HCT116 (cell line): ENCODE results near the gene ZNF335. TPM values are rescaled to one million over a fixed set of nuclear protein-coding genes. Genes with fewer than 3 reads are reported as not detected.

Experiments used
- ATAC-seq: fragments of 200-7000 bp; cut with Tn5 transposase; 2 replicates; pipeline ENCODE4 v1.9.1; 2020; ENCODE audit warnings: mild to moderate bottlenecking, moderate library complexity
- BruUV-seq: library from RNA; stranded (reverse); fragments of 400-500 nt; replicated peaks from 2 replicates; lab custom pipeline; 2021; lab: Mats Ljungman, UMichigan
- CTCF ChIA-PET: fragments of 300-600 bp; sonication (Branson Sonifier 250); formaldehyde crosslinking; loops from one replicate; lab custom pipeline; 2021; ENCODE audit warnings: antibody characterized with exemption; lab: Charles Lee
- POLR2A ChIA-PET: fragments of 300-600, 350-600 bp; sonication (Branson Sonifier 250); formaldehyde crosslinking; loops from one replicate; lab custom pipeline; 2021; ENCODE audit warnings: antibody characterized with exemption; lab: Charles Lee
- RAD21 ChIA-PET, 2 experiments: fragments of 300-600 bp; sonication (Branson Sonifier 250); formaldehyde crosslinking; loops; one replicate each; lab custom pipeline; 2023; ENCODE audit warnings: low total read pairs in 2 of 2; ENCODE audit not compliant: uncharacterized antibody in 2 of 2, unreplicated experiment in 2 of 2, low non-redundant PET in 1 of 2; lab: Charles Lee
- DNase-seq: peaks from one replicate; pipeline ENCODE4 v3.0.0-alpha.2; 2010; ENCODE audit warnings: low read depth, low spot score
- H2AFZ ChIP-seq: fragments of 200-600 bp; shearing (Covaris generic), sonication (generic); 2 replicates; pipeline ENCODE4 v1.6.1; 2017; ENCODE audit warnings: low read depth, mixed run types, mixed read lengths, antibody characterized with exemption, low read length; ENCODE audit not compliant: poor library complexity, severe bottlenecking
- H3K27ac ChIP-seq: 2 replicates; pipeline ENCODE4 v1.5.1; 2012; ENCODE audit warnings: low read depth, low read length
- H3K27me3 ChIP-seq: fragments of 200-600 bp; sonication (generic); 2 replicates; pipeline ENCODE4 v1.6.1; 2016; ENCODE audit warnings: mixed run types, low read length, mixed read lengths; ENCODE audit not compliant: insufficient read depth
- H3K36me3 ChIP-seq, 2 experiments: fragments of 200-500 bp in 1 of 2; fragments of 200-600 bp in 1 of 2; sonication (Bioruptor generic) in 1 of 2; sonication (generic) in 1 of 2; 2 replicates each; pipeline versions ENCODE4 v1.5.1 to v1.6.1; 2014 to 2016; ENCODE audit warnings: low read length in 2 of 2, inconsistent platforms in 1 of 2, mixed read lengths in 1 of 2, mixed run types in 1 of 2; ENCODE audit not compliant: insufficient read depth in 2 of 2, control insufficient read depth in 1 of 2
- H3K4me1 ChIP-seq, 2 experiments: fragments of 200-600 bp in 1 of 2; sonication (generic) in 1 of 2; 2 replicates each; pipeline versions ENCODE4 v1.5.1 to v1.6.1; 2012 to 2017; ENCODE audit warnings: low read length in 2 of 2, inconsistent platforms in 1 of 2, mild to moderate bottlenecking in 1 of 2, mixed read lengths in 1 of 2, mixed run types in 1 of 2, moderate library complexity in 1 of 2; ENCODE audit not compliant: insufficient read depth in 2 of 2, control insufficient read depth in 1 of 2
- H3K4me2 ChIP-seq: fragments of 200-600 bp; sonication (generic); 2 replicates; pipeline ENCODE4 v1.6.1; 2017; ENCODE audit warnings: mixed run types, low read length, mixed read lengths
- H3K4me3 ChIP-seq, 2 experiments: fragments of 200-600 bp in 1 of 2; sonication (generic) in 1 of 2; replicated peaks in 1 of 2; 2 replicates each; pipeline ENCODE4 v1.5.1; 2011 to 2016; ENCODE audit warnings: low read length in 2 of 2, control low read depth in 1 of 2, low read depth in 1 of 2, mild to moderate bottlenecking in 1 of 2, mixed read lengths in 1 of 2, mixed run types in 1 of 2
- H3K79me2 ChIP-seq: fragments of 200-600 bp; sonication (generic); 2 replicates; pipeline ENCODE4 v1.6.1; 2017; ENCODE audit warnings: mild to moderate bottlenecking, mixed run types, low read length, moderate library complexity, mixed read lengths; ENCODE audit not compliant: insufficient read depth
- H3K9ac ChIP-seq: fragments of 200-600 bp; sonication (generic); 2 replicates; pipeline ENCODE4 v1.6.1; 2016; ENCODE audit warnings: low read length, mixed read lengths
- H3K9me2 ChIP-seq: fragments of 200-600 bp; sonication (generic), shearing (Covaris generic); 2 replicates; pipeline ENCODE4 v1.6.1; 2017; ENCODE audit warnings: mixed run types, mild to moderate bottlenecking, moderate library complexity; ENCODE audit not compliant: insufficient read depth
- H3K9me3 ChIP-seq, 2 experiments: fragments of 200-500 bp in 1 of 2; fragments of 200-600 bp in 1 of 2; sonication (Bioruptor generic) in 1 of 2; sonication (generic) in 1 of 2; 2 replicates each; pipeline ENCODE4 v1.6.1; 2014 to 2017; ENCODE audit warnings: low read length in 2 of 2, mixed read lengths in 2 of 2, inconsistent platforms in 1 of 2, low read depth in 1 of 2, mild to moderate bottlenecking in 1 of 2, mixed run types in 1 of 2, moderate library complexity in 1 of 2; ENCODE audit not compliant: control insufficient read depth in 1 of 2, insufficient read depth in 1 of 2
- H4K20me1 ChIP-seq: fragments of 200-600 bp; sonication (generic), shearing (Covaris generic); 2 replicates; pipeline ENCODE4 v1.6.1; 2017; ENCODE audit warnings: mixed run types, mild to moderate bottlenecking, moderate library complexity; ENCODE audit not compliant: insufficient read depth
- CBX3 ChIP-seq: IDR thresholded peaks from 2 replicates; pipeline ENCODE4 v1.6.1; 2012; ENCODE audit warnings: low read depth
- CEBPB ChIP-seq: IDR thresholded peaks from 2 replicates; pipeline ENCODE4 v1.6.1; 2012; ENCODE audit warnings: low read depth
- EGR1 ChIP-seq: IDR thresholded peaks from 2 replicates; pipeline ENCODE4 v1.6.1; 2012; ENCODE audit warnings: low read depth
- ELF1 ChIP-seq: IDR thresholded peaks from 2 replicates; pipeline ENCODE4 v1.6.1; 2012; ENCODE audit warnings: low read depth, borderline replicate concordance
- EZH2 ChIP-seq: fragments of 200-600 bp; sonication (generic); IDR thresholded peaks from 2 replicates; pipeline ENCODE4 v1.6.1; 2017; ENCODE audit warnings: antibody characterized with exemption, mixed run types
- EZH2phosphoT487 ChIP-seq: fragments of 200-600 bp; IDR thresholded peaks from 2 replicates; pipeline ENCODE4 v1.6.1; 2018; ENCODE audit warnings: antibody characterized with exemption, borderline replicate concordance
- JUND ChIP-seq: IDR thresholded peaks from 2 replicates; pipeline ENCODE4 v1.6.1; 2012
- POLR2AphosphoS5 ChIP-seq: IDR thresholded peaks from 2 replicates; pipeline ENCODE4 v1.6.1; 2011; ENCODE audit warnings: mild to moderate bottlenecking, low read depth, low read length, moderate library complexity
- SP1 ChIP-seq: IDR thresholded peaks from 2 replicates; pipeline ENCODE4 v1.6.1; 2012; ENCODE audit warnings: low read depth
- SRF ChIP-seq: IDR thresholded peaks from 2 replicates; pipeline ENCODE4 v1.6.1; 2012; ENCODE audit warnings: low read depth
- TCF7L2 ChIP-seq: IDR thresholded peaks from 2 replicates; pipeline ENCODE4 v1.7.0; 2011; ENCODE audit warnings: borderline replicate concordance, inconsistent platforms; ENCODE audit not compliant: insufficient read depth, insufficient read length; ENCODE audit errors: extremely low read depth
- YY1 ChIP-seq: IDR thresholded peaks from 2 replicates; pipeline ENCODE4 v1.6.1; 2011; ENCODE audit warnings: low read length, low read depth, moderate library complexity, mild to moderate bottlenecking; ENCODE audit not compliant: insufficient replicate concordance; ENCODE audit errors: extremely low read depth
- ZFX ChIP-seq: fragments of 450-650 bp; IDR thresholded peaks from 2 replicates; pipeline ENCODE4 v1.6.1; 2017
- ZNF274 ChIP-seq: fragments of 200-500 bp; sonication (Bioruptor generic); IDR thresholded peaks from 2 replicates; pipeline ENCODE4 v1.6.1; 2014; ENCODE audit warnings: mild to moderate bottlenecking, low read depth, low read length, inconsistent platforms
- intact Hi-C: fragments of 100-400 bp; cut with micrococcal nuclease; formaldehyde crosslinking; loops from 2 replicates; pipeline ENCODE4 v1.10.0; 2022
- total RNA-seq: library from RNA; stranded (reverse); gene quantifications from one replicate; pipeline ENCODE4 v1.2.1, GENCODE V29; 2021; ENCODE audit not compliant: unreplicated experiment
- TF ChIP-seq, protein P1 (sequence below): IDR thresholded peaks from 2 replicates; pipeline ENCODE4 v1.6.1; 2011; ENCODE audit warnings: mild to moderate bottlenecking, low read length, moderate library complexity; ENCODE audit not compliant: insufficient replicate concordance; ENCODE audit errors: extremely low read depth
- TF ChIP-seq, protein P2 (sequence below): IDR thresholded peaks from 2 replicates; pipeline ENCODE4 v1.6.1; 2012
- TF ChIP-seq, protein P3 (sequence below): IDR thresholded peaks from 2 replicates; pipeline ENCODE4 v1.6.1; 2012
- TF ChIP-seq, protein P4 (sequence below), 3 experiments: fragments of 200-600 bp in 1 of 3; sonication (generic) in 1 of 3; IDR thresholded peaks in 2 of 3; conservative IDR thresholded peaks in 1 of 3; 2 replicates each; pipeline ENCODE4 v1.5.1; 2012 to 2017; ENCODE audit warnings: low read depth in 2 of 3, low read length in 2 of 3, antibody characterized with exemption in 1 of 3, borderline replicate concordance in 1 of 3, control low read depth in 1 of 3, mild to moderate bottlenecking in 1 of 3, mixed read lengths in 1 of 3, mixed run types in 1 of 3, moderate library complexity in 1 of 3; ENCODE audit not compliant: insufficient read depth in 1 of 3
- TF ChIP-seq, protein P5 (sequence below): IDR thresholded peaks from 2 replicates; pipeline ENCODE4 v1.6.1; 2012; ENCODE audit warnings: low read depth

The ZNF335 gene
- total RNA-seq, 1 experiment from 2014 or later, result 20.8 TPM

DNA sequence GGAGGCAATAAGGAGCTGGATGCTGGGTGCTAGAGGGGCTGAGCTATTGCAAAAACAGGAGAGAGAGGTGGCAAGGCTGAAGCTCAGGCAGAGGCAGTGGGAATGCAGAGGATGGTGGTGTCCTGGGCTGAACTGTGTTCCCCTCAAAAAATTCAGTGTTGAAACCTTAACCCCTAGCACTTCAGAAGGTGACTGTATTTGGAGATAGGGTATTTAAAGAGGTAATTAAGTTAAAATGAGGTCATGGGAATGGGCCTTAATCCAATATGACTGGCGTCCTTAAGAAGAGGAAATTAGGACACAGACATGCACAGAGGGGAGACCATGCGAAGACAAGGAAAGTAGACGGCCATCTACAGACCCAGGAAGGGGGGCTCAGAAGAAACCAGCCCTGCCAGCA, 25.2 kb upstream of the ZNF335 start:
- ChIA-PET CTCF (no interaction called here), RAD21 (no interaction called here)
- intact Hi-C loops, result no loop called here

More for the DNA sequence above, 25.2 kb upstream of the ZNF335 start:
- Histone ChIP-seq H3K4me2 (no peak overlapping the region), H2AFZ (no peak overlapping the region), H4K20me1 (no peaks in the 10 kb centered on the region), H3K36me3 (no peaks in the 10 kb centered on the region), H3K4me1 (peaks cover 4 to 16% of the 10 kb centered on the region in 2 experiments; a peak in 3 of 4 replicates), H3K9me2 (no peaks in the 10 kb centered on the region), H3K27ac (no peak overlapping the region), H3K27me3 (no peaks in the 10 kb centered on the region), H3K79me2 (no peaks in the 10 kb centered on the region), H3K9ac (no peak overlapping the region), H3K4me3 (no peak overlapping the region), H3K9me3 (no peaks in the 10 kb centered on the region)
- no TSS peak for BruUV-seq
- POLR2A ChIA-PET, result no interaction called here
- TF ChIP-seq ZNF274 (no peak), TCF7L2 (no peak), ELF1 (no peak), CEBPB (no peak), EGR1 (no peak), EZH2 (no peak), SRF (no peak), CBX3 (no peak), YY1 (no peak), ZFX (no peak), EZH2phosphoT487 (no peak), POLR2AphosphoS5 (no peak), JUND (no peak), SP1 (no peak)
- TF ChIP-seq, protein P1, sequence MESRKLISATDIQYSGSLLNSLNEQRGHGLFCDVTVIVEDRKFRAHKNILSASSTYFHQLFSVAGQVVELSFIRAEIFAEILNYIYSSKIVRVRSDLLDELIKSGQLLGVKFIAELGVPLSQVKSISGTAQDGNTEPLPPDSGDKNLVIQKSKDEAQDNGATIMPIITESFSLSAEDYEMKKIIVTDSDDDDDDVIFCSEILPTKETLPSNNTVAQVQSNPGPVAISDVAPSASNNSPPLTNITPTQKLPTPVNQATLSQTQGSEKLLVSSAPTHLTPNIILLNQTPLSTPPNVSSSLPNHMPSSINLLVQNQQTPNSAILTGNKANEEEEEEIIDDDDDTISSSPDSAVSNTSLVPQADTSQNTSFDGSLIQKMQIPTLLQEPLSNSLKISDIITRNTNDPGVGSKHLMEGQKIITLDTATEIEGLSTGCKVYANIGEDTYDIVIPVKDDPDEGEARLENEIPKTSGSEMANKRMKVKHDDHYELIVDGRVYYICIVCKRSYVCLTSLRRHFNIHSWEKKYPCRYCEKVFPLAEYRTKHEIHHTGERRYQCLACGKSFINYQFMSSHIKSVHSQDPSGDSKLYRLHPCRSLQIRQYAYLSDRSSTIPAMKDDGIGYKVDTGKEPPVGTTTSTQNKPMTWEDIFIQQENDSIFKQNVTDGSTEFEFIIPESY, result no peak
- TF ChIP-seq, protein P2, sequence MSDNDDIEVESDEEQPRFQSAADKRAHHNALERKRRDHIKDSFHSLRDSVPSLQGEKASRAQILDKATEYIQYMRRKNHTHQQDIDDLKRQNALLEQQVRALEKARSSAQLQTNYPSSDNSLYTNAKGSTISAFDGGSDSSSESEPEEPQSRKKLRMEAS, result no peak
- TF ChIP-seq, protein P3, sequence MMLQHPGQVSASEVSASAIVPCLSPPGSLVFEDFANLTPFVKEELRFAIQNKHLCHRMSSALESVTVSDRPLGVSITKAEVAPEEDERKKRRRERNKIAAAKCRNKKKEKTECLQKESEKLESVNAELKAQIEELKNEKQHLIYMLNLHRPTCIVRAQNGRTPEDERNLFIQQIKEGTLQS, result no peak
- TF ChIP-seq, protein P4, sequence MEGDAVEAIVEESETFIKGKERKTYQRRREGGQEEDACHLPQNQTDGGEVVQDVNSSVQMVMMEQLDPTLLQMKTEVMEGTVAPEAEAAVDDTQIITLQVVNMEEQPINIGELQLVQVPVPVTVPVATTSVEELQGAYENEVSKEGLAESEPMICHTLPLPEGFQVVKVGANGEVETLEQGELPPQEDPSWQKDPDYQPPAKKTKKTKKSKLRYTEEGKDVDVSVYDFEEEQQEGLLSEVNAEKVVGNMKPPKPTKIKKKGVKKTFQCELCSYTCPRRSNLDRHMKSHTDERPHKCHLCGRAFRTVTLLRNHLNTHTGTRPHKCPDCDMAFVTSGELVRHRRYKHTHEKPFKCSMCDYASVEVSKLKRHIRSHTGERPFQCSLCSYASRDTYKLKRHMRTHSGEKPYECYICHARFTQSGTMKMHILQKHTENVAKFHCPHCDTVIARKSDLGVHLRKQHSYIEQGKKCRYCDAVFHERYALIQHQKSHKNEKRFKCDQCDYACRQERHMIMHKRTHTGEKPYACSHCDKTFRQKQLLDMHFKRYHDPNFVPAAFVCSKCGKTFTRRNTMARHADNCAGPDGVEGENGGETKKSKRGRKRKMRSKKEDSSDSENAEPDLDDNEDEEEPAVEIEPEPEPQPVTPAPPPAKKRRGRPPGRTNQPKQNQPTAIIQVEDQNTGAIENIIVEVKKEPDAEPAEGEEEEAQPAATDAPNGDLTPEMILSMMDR (IDR thresholded peaks at IDR 0.05 in 2 of 3, conservative IDR thresholded peaks at IDR 0.05 in 1 of 3; ENCODE audit: borderline replicate concordance in 1 of 3, insufficient read depth in 1 of 3, low read depth in 2 of 3, low read length in 2 of 3), result no peak
- TF ChIP-seq, protein P5, sequence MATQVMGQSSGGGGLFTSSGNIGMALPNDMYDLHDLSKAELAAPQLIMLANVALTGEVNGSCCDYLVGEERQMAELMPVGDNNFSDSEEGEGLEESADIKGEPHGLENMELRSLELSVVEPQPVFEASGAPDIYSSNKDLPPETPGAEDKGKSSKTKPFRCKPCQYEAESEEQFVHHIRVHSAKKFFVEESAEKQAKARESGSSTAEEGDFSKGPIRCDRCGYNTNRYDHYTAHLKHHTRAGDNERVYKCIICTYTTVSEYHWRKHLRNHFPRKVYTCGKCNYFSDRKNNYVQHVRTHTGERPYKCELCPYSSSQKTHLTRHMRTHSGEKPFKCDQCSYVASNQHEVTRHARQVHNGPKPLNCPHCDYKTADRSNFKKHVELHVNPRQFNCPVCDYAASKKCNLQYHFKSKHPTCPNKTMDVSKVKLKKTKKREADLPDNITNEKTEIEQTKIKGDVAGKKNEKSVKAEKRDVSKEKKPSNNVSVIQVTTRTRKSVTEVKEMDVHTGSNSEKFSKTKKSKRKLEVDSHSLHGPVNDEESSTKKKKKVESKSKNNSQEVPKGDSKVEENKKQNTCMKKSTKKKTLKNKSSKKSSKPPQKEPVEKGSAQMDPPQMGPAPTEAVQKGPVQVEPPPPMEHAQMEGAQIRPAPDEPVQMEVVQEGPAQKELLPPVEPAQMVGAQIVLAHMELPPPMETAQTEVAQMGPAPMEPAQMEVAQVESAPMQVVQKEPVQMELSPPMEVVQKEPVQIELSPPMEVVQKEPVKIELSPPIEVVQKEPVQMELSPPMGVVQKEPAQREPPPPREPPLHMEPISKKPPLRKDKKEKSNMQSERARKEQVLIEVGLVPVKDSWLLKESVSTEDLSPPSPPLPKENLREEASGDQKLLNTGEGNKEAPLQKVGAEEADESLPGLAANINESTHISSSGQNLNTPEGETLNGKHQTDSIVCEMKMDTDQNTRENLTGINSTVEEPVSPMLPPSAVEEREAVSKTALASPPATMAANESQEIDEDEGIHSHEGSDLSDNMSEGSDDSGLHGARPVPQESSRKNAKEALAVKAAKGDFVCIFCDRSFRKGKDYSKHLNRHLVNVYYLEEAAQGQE, result no peak
- DNase-seq (no peak), ATAC-seq (no peak)
